Stimulated activated CD4-positive, alpha-beta T cell treated with anti-CD3 and anti-CD28 coated beads, TNF-alpha, amount 100 ng/mL, for 1 hour (primary cell): Measurements from ENCODE around the gene MAPK6.
A peak's percentile ranks its signal among the peaks of the same experiment; 100 is the strongest.
"Not testable (repeated sequence)": the region's sequence is repeated elsewhere in the genome, so short reads cannot be mapped to it uniquely, and the experiment has no call there.

Experiments
- DNase-seq, 3 donors: peaks; one replicate each; pipeline ENCODE4 v3.0.0-alpha.2; 2020; ENCODE audit warnings: low read depth in 3 of 3, low spot score in 1 of 3

MAPK6 gene

DNA sequence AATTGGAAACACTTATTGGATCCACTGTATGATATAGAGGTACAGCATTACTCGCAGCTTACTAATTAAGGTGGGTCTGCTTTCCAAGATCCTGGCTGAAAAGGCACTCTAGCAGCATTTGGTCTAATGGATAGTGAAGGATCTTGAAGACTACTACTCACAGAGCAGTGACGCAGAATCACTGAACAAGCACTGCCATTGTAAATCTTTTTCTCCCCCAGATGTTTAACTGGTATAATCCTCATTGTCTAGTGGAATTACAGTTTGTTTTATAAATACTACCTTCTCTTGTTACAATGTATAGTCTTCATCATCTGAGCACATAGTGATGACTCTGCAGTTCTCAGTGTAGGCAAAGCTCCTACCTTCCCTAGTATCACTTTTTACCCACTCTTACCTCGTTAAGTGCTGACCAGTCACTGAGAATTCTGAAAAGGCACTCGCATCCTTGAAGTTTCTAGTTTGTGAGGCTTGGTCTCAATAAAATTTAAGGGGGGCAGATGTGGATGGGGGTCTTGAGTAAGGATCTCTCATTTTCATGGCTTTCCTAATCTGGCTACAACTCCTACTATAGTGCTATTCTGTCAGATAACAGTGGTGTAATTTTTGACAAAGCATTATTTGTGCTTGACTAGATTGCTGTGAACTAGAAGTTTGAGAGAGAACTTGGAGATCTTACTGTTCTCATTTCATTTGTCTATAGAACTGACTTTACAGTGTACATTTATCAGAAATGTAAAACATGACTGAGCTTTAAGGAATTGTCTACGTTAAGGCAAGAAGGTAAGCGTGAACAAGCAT lies 23.2 kb downstream of the MAPK6 start:
- no peak for DNase-seq

- DNase-seq, result peak in 1 of 3 donors; percentile 17
Observed at GRCh38 chr15:52045795-52046298, 26.8 kb downstream of the MAPK6 start.

GRCh38 chr15:52046552-52046951 lies 27.5 kb downstream of the MAPK6 start:
- DNase-seq, result not testable (repeated sequence)

GRCh38 chr15:52050416-52050815 lies 31.4 kb downstream of the MAPK6 start:
- DNase-seq, result no peak

GRCh38 chr15:52052066-52052935 lies 33.3 kb downstream of the MAPK6 start:
- no peak for DNase-seq

DNA sequence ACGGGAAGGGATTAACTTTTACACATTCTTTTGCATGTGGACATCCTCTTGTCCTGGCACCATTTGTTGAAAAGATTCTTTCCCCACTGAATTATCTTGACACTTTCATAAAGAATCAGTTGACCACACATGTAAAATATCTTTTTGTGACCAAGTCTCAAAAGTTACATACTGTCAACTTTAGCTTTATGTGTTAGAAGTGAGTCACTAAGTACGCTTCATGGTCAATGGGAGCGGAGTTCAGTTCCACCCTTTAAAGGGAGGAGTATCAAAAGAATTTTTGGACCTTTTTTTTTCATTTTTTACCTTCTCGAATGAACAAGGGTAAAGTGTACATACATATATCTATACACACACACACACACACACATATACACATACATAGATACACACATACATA lies 35.4 kb downstream of the MAPK6 start:
- DNase-seq, result no peak

- not testable (repeated sequence) for DNase-seq
Observed at GRCh38 chr15:52054858-52055257, 35.8 kb downstream of the MAPK6 start.

DNA sequence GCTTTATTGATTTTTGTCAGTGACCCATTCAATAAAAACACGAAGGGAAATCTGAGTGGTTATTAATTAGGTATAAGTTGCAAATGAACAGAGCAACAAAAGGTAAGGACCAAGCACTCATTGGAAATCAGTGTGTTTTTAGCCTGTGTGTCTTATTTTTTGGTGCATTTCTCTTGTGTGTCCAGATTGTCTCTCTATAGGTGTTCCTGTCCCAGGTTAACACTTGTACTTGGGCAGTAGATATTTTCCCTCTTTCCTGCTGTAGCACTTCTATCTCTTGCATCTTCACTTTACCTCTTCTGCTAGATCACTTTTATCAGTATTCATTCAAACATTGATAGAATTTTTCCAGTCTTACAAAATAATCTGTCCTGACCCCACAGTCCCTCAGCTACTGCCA lies 37.0 kb downstream of the MAPK6 start:
- DNase-seq, result no peak

GRCh38 chr15:52056496-52056895 lies 37.5 kb downstream of the MAPK6 start:
- no peak for DNase-seq

DNA sequence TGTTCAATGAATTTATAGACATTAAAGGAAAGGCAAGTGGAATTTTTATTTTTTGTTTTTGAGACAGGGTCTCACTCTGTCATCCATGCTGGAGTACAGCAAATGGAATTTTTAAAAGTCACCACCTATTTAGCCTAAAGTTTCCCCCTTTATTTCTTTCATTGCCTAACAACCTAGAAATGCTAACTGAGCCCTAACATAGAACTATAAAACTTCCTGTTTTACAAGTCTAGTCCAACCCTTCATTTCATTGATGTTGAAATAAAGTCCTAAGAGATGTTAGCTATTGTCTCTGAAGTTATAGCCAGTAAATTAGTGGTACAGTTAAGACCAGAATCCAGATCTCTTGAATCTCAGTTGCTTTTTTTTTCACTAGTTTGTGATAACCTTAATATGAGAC lies 39.0 kb downstream of the MAPK6 start:
- no peak for DNase-seq

DNA sequence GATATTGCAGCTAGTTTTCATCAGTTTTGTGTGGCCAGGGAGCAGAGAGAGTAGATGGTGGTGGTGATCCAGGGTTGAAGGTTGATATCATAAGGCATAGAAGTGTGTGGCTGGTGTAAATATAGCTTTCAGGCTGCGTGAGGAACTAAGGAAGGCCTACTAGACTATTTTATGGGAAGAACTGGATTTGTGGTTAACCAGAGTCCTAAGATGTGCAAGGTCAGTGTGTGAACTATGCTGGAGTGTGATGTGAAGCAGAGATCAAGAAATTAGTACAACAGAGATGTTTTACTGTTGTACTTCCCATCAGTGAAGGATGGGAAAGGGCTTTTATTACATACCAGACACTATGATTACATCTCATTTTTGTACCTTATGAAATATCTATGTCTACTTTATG lies 41.5 kb downstream of the MAPK6 start:
- no peak for DNase-seq

- no peak for DNase-seq
Observed at GRCh38 chr15:52066842-52067544, 48.0 kb downstream of the MAPK6 start.

- no peak for DNase-seq
Observed at GRCh38 chr15:52067545-52067926, 48.5 kb downstream of the MAPK6 start.

- DNase-seq, result no peak
Observed at GRCh38 chr15:52068004-52068615, 49.1 kb downstream of the MAPK6 start.

- no peak for DNase-seq
Observed at GRCh38 chr15:52069559-52069958, 50.5 kb downstream of the MAPK6 start.

- no peak for DNase-seq
Observed at GRCh38 chr15:52071570-52071969, 52.6 kb downstream of the MAPK6 start.

DNA sequence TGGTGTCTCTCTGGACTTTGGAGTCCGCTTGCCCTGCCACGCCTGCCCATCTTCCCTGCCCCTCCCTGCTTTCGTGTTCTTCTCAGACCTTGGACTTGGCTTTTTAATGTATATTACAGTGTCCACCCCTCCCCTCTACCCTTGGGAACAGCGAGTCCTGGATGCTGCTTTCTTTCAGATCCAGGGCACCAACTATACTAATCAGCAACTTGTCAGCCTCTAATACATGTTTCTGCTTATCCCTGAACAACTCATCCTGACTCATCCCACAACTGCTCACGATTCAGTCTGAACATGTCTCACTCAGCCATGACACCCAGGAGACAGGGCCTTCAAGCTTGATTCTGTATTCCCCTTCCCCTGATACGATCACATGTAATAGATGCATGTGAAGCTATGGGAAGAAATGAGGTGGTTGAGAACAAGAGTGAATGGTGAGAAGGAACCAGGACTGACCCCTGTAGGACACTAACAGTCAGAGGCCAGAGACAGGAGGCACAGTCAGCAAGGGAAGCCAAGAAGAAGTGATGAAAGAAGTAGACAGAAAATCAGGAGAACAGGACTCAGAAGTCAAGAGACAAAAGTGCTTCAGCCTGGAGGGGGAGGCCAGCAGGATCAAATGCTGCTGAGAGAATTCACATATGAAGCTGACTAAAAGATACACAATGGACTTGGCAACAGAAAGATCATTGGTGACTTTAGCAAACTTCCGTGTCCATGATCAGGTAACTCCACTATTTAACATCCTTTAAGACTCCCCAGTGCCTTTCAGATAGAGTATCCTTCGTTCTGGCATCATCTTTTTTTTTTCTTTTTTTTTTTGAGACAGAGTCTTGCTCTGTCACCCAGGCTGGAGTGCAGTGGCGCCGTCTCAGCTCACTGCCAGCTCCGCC lies 58.1 kb downstream of the MAPK6 start:
- no peak for DNase-seq

DNA sequence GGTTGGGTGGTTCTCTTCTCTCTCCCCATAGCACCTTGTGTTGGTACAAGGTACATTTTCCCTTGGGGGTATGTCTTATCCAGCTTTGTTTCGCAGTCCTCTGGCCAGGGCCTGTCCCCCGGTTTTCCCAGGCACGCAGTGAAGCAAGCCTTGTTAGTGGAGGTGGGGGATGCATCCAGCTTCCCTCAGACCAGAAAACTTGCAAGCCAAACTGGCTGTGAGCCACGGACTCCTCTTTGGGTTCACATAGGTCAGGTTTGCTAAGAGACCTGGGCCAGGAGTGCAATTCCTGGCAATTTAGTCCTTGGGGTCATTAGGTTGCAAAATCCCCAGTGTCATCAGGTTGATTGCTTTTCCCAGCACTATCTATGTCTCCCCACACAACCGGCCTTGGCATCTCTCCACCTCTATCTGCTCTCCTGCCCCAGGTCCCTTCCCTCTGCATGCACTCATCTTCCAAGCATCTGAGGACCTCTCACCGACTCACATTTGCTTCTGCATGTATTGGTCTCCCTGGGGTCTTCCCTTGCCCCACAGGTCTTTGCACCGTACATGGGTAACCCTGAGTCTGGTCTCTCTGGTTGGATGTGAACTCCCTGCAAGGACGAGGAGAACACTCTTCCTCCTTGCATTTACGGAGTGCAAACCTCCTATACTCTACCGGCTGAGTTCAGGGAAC lies 59.3 kb downstream of the MAPK6 start:
- no peak for DNase-seq

- DNase-seq, result peak; percentile 60 to 76 (median 63)
Observed at GRCh38 chr15:52078876-52079700, 60.1 kb downstream of the MAPK6 start.
